HEK293 (cell line): ENCODE results near the gene SPOCK3.

Experiments
- CTCF ChIA-PET: fragments of 350-600 bp; formaldehyde crosslinking; extraction: SDS; loops from one replicate; lab custom pipeline; 2021; ENCODE audit warnings: antibody characterized with exemption; lab: Yijun Ruan, JAX
- POLR2A ChIA-PET: fragments of 300-600 bp; formaldehyde crosslinking; extraction: SDS; loops from one replicate; lab custom pipeline; 2020; ENCODE audit warnings: antibody characterized with exemption, inconsistent platforms; lab: Yijun Ruan, JAX
- H3K27ac ChIP-seq: fragments of 200-500 bp; sonication (Bioruptor generic); 2 replicates; pipeline ENCODE4 v1.5.1; 2014; ENCODE audit warnings: low read depth, low read length, control low read depth, inconsistent platforms; ENCODE audit errors: extremely low read depth
- H3K36me3 ChIP-seq, 2 experiments: fragments of 200-500 bp in 1 of 2; sonication (Bioruptor generic) in 1 of 2; 1 replicate in 1 of 2; 2 replicates in 1 of 2; pipeline ENCODE4 v1.5.1; 2014 to 2017; ENCODE audit warnings: inconsistent platforms in 2 of 2, low read length in 2 of 2; ENCODE audit not compliant: control insufficient read depth in 2 of 2, insufficient read depth in 1 of 2
- H3K4me1 ChIP-seq: fragments of 200-500 bp; sonication (Bioruptor generic); 2 replicates; pipeline ENCODE4 v1.5.1; 2014; ENCODE audit warnings: mild to moderate bottlenecking, low read length, inconsistent platforms; ENCODE audit not compliant: control insufficient read depth, insufficient read depth
- H3K4me3 ChIP-seq: 2 replicates; pipeline ENCODE4 v1.5.1; 2011; ENCODE audit warnings: low read depth, mild to moderate bottlenecking, control low read depth, low read length, moderate library complexity
- H3K9me3 ChIP-seq: fragments of 200-500 bp; sonication (Bioruptor generic); 2 replicates; pipeline ENCODE4 v1.5.1; 2014; ENCODE audit warnings: low read depth, low read length, inconsistent platforms; ENCODE audit not compliant: control insufficient read depth, insufficient read depth
- CTCF ChIP-seq: fragments of 450-650 bp; formaldehyde crosslinking; IDR thresholded peaks from 2 replicates; pipeline ENCODE4 v1.5.1; 2016; ENCODE audit warnings: missing biosample characterization, missing genetic modification characterization
- KLF7 ChIP-seq: fragments of 450-650 bp; formaldehyde crosslinking; IDR thresholded peaks from 2 replicates; pipeline ENCODE4 v1.5.1; 2016; ENCODE audit warnings: missing biosample characterization, missing genetic modification characterization, borderline replicate concordance
- PBX3 ChIP-seq: sonication (generic); formaldehyde crosslinking; IDR thresholded peaks from 2 replicates; pipeline ENCODE4 v1.8.1; 2022; ENCODE audit warnings: mild to moderate bottlenecking, moderate library complexity, missing genetic modification reagents
- SETDB1 ChIP-seq: IDR thresholded peaks from one replicate; pipeline ENCODE4 v1.6.1; 2017; ENCODE audit warnings: mild to moderate bottlenecking, low read length, moderate library complexity, mixed read lengths; ENCODE audit not compliant: insufficient read length
- ZBTB8A ChIP-seq: fragments of 450-650 bp; formaldehyde crosslinking; IDR thresholded peaks from 2 replicates; pipeline ENCODE4 v1.5.1; 2016; ENCODE audit warnings: missing biosample characterization, missing genetic modification characterization
- ZNF23 ChIP-seq: fragments of 450-650 bp; formaldehyde crosslinking; IDR thresholded peaks from 2 replicates; pipeline ENCODE4 v1.5.1; 2016; ENCODE audit warnings: missing biosample characterization, missing genetic modification characterization, borderline replicate concordance
- ZNF239 ChIP-seq: fragments of 450-650 bp; formaldehyde crosslinking; IDR thresholded peaks from 2 replicates; pipeline ENCODE4 v1.5.1; 2016; ENCODE audit warnings: missing biosample characterization, missing genetic modification characterization
- ZNF24 ChIP-seq: fragments of 450-650 bp; formaldehyde crosslinking; IDR thresholded peaks from 2 replicates; pipeline ENCODE4 v1.5.1; 2016; ENCODE audit warnings: missing biosample characterization, missing genetic modification characterization
- ZNF274 ChIP-seq, 2 experiments: fragments of 200-500 bp in 1 of 2; fragments of 450-650 bp in 1 of 2; sonication (Bioruptor generic) in 1 of 2; formaldehyde crosslinking in 1 of 2; IDR thresholded peaks; 2 replicates each; pipeline versions ENCODE4 v1.5.1 to v1.6.1; 2014 to 2016; ENCODE audit warnings: borderline replicate concordance in 1 of 2, inconsistent platforms in 1 of 2, low read length in 1 of 2, missing biosample characterization in 1 of 2, missing genetic modification characterization in 1 of 2
- ZNF292 ChIP-seq: fragments of 450-650 bp; formaldehyde crosslinking; IDR thresholded peaks from 2 replicates; pipeline ENCODE4 v1.5.1; 2016; ENCODE audit warnings: low read depth, missing biosample characterization, missing genetic modification characterization, borderline replicate concordance
- ZNF335 ChIP-seq: fragments of 450-650 bp; formaldehyde crosslinking; conservative IDR thresholded peaks from 2 replicates; pipeline ENCODE4 v1.5.1; 2016; ENCODE audit warnings: missing biosample characterization, missing genetic modification characterization
- ZNF341 ChIP-seq: fragments of 450-650 bp; formaldehyde crosslinking; IDR thresholded peaks from 2 replicates; pipeline ENCODE4; 2016; ENCODE audit warnings: low read depth, missing biosample characterization, missing genetic modification characterization
- ZNF362 ChIP-seq: fragments of 450-650 bp; formaldehyde crosslinking; IDR thresholded peaks from 2 replicates; pipeline ENCODE4 v1.5.1; 2016; ENCODE audit warnings: missing biosample characterization, missing genetic modification characterization
- ZNF37A ChIP-seq: fragments of 450-650 bp; IDR thresholded peaks from 2 replicates; pipeline ENCODE4 v1.5.1; 2018; ENCODE audit warnings: missing biosample characterization, missing genetic modification characterization
- ZNF426 ChIP-seq: fragments of 450-650 bp; formaldehyde crosslinking; IDR thresholded peaks from 2 replicates; pipeline ENCODE4 v1.5.1; 2017; ENCODE audit warnings: missing biosample characterization, missing genetic modification characterization, mild to moderate bottlenecking, inconsistent platforms, moderate library complexity
- ZNF514 ChIP-seq: fragments of 450-650 bp; formaldehyde crosslinking; IDR thresholded peaks from 2 replicates; pipeline ENCODE4 v1.5.1; 2016; ENCODE audit warnings: missing biosample characterization, missing genetic modification characterization
- ZNF585B ChIP-seq: fragments of 450-650 bp; formaldehyde crosslinking; IDR thresholded peaks from 2 replicates; pipeline ENCODE4 v1.5.1; 2016; ENCODE audit warnings: missing biosample characterization, missing genetic modification characterization
- ZNF600 ChIP-seq: fragments of 450-650 bp; formaldehyde crosslinking; IDR thresholded peaks from 2 replicates; pipeline ENCODE4 v1.5.1; 2016; ENCODE audit warnings: missing biosample characterization, missing genetic modification characterization
- ZNF654 ChIP-seq: fragments of 450-650 bp; formaldehyde crosslinking; IDR thresholded peaks from 2 replicates; pipeline ENCODE4 v1.5.1; 2016; ENCODE audit warnings: low read depth, missing biosample characterization, missing genetic modification characterization
- ZNF658 ChIP-seq: fragments of 450-650 bp; formaldehyde crosslinking; IDR thresholded peaks from 2 replicates; pipeline ENCODE4; 2016; ENCODE audit warnings: missing biosample characterization, missing genetic modification characterization
- ZNF76 ChIP-seq: fragments of 450-650 bp; formaldehyde crosslinking; IDR thresholded peaks from 2 replicates; pipeline ENCODE4; 2016; ENCODE audit warnings: low read depth, missing biosample characterization, missing genetic modification characterization, borderline replicate concordance
- ZNF785 ChIP-seq: fragments of 450-650 bp; formaldehyde crosslinking; IDR thresholded peaks from 2 replicates; pipeline ENCODE4 v1.5.1; 2016; ENCODE audit warnings: missing biosample characterization, missing genetic modification characterization
- ZNF830 ChIP-seq: fragments of 450-650 bp; IDR thresholded peaks from 2 replicates; pipeline ENCODE4 v1.5.0; 2018; ENCODE audit warnings: missing biosample characterization, missing genetic modification characterization, low read depth, mild to moderate bottlenecking, moderate library complexity
- ZNF837 ChIP-seq: fragments of 450-650 bp; formaldehyde crosslinking; IDR thresholded peaks from 2 replicates; pipeline ENCODE4 v1.5.1; 2016; ENCODE audit warnings: missing biosample characterization, missing genetic modification characterization
- ZSCAN16 ChIP-seq: fragments of 450-650 bp; formaldehyde crosslinking; IDR thresholded peaks from 2 replicates; pipeline ENCODE4 v1.5.1; 2016; ENCODE audit warnings: missing biosample characterization, missing genetic modification characterization
- TF ChIP-seq, protein P1 (sequence below): fragments of 450-650 bp; formaldehyde crosslinking; conservative IDR thresholded peaks from 2 replicates; pipeline ENCODE4 v1.5.1; 2016; ENCODE audit warnings: low read depth, missing biosample characterization, missing genetic modification characterization
- TF ChIP-seq, protein P2 (sequence below): fragments of 450-650 bp; formaldehyde crosslinking; IDR thresholded peaks from 2 replicates; pipeline ENCODE4 v1.5.1; 2017; ENCODE audit warnings: missing biosample characterization, missing genetic modification characterization
- TF ChIP-seq, protein P3 (sequence below): fragments of 450-650 bp; formaldehyde crosslinking; IDR thresholded peaks from 2 replicates; pipeline ENCODE4 v1.5.1; 2016; ENCODE audit warnings: missing biosample characterization, missing genetic modification characterization

Gene SPOCK3

GRCh38 chr4:167114416-167114971, 119.8 kb downstream of the SPOCK3 start:
- H3K9me3 ChIP-seq = no peaks in the 10 kb centered on the region
- no peaks in the 10 kb centered on the region for H3K36me3 ChIP-seq
- H3K27ac ChIP-seq = no peak overlapping the region
- ChIA-PET CTCF (no interaction called here), POLR2A (no interaction called here)
- H3K4me1 ChIP-seq = no peaks in the 10 kb centered on the region
- H3K4me3 ChIP-seq = no peak overlapping the region
- TF ChIP-seq, protein P1, sequence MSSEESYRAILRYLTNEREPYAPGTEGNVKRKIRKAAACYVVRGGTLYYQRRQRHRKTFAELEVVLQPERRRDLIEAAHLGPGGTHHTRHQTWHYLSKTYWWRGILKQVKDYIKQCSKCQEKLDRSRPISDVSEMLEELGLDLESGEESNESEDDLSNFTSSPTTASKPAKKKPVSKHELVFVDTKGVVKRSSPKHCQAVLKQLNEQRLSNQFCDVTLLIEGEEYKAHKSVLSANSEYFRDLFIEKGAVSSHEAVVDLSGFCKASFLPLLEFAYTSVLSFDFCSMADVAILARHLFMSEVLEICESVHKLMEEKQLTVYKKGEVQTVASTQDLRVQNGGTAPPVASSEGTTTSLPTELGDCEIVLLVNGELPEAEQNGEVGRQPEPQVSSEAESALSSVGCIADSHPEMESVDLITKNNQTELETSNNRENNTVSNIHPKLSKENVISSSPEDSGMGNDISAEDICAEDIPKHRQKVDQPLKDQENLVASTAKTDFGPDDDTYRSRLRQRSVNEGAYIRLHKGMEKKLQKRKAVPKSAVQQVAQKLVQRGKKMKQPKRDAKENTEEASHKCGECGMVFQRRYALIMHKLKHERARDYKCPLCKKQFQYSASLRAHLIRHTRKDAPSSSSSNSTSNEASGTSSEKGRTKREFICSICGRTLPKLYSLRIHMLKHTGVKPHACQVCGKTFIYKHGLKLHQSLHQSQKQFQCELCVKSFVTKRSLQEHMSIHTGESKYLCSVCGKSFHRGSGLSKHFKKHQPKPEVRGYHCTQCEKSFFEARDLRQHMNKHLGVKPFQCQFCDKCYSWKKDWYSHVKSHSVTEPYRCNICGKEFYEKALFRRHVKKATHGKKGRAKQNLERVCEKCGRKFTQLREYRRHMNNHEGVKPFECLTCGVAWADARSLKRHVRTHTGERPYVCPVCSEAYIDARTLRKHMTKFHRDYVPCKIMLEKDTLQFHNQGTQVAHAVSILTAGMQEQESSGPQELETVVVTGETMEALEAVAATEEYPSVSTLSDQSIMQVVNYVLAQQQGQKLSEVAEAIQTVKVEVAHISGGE (tag by site-specific recombination) = no peak
- TF ChIP-seq ZNF654 (tag by site-specific recombination) (no peak), ZNF24 (tag by site-specific recombination) (no peak), PBX3 (CRISPR knock-in tag) (no peak), ZNF426 (no peak), ZNF514 (tag by site-specific recombination) (no peak), KLF7 (tag by site-specific recombination) (no peak), ZNF362 (no peak), ZBTB8A (tag by site-specific recombination) (no peak), ZNF341 (tag by site-specific recombination) (no peak), ZNF830 (tag by site-specific recombination) (no peak), ZNF274 (IDR thresholded peaks at IDR 0.05; ENCODE audit: low read length) (no peak), ZNF274 (tag by site-specific recombination; IDR thresholded peaks at IDR 0.05; ENCODE audit: borderline replicate concordance) (no peak), ZNF76 (tag by site-specific recombination) (no peak), ZNF837 (tag by site-specific recombination) (no peak), ZNF785 (tag by site-specific recombination) (no peak), ZNF600 (tag by site-specific recombination) (no peak), SETDB1 (no peak), ZNF37A (tag by site-specific recombination) (no peak)
- TF ChIP-seq, protein P2, sequence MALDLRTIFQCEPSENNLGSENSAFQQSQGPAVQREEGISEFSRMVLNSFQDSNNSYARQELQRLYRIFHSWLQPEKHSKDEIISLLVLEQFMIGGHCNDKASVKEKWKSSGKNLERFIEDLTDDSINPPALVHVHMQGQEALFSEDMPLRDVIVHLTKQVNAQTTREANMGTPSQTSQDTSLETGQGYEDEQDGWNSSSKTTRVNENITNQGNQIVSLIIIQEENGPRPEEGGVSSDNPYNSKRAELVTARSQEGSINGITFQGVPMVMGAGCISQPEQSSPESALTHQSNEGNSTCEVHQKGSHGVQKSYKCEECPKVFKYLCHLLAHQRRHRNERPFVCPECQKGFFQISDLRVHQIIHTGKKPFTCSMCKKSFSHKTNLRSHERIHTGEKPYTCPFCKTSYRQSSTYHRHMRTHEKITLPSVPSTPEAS (tag by site-specific recombination) = no peak

- Histone ChIP-seq H3K4me1 (no peaks in the 10 kb centered on the region), H3K36me3 (no peaks in the 10 kb centered on the region), H3K4me3 (no peak overlapping the region), H3K27ac (no peak overlapping the region), H3K9me3 (no peaks in the 10 kb centered on the region)
- POLR2A ChIA-PET = no interaction called here
- CTCF ChIA-PET = no interaction called here
- TF ChIP-seq ZNF658 (tag by site-specific recombination) = no peak
- TF ChIP-seq, protein P3, sequence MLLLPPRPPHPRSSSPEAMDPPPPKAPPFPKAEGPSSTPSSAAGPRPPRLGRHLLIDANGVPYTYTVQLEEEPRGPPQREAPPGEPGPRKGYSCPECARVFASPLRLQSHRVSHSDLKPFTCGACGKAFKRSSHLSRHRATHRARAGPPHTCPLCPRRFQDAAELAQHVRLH (tag by site-specific recombination) = no peak
- TF ChIP-seq ZNF585B (tag by site-specific recombination) = no peak
- no peak for TF ChIP-seq ZNF23 (tag by site-specific recombination)
- TF ChIP-seq ZNF239 (tag by site-specific recombination) = no peak
- TF ChIP-seq CTCF (tag by site-specific recombination) = no peak
- no peak for TF ChIP-seq ZNF292 (tag by site-specific recombination)
- TF ChIP-seq ZNF335 (tag by site-specific recombination) = no peak
- TF ChIP-seq ZSCAN16 (tag by site-specific recombination) = no peak
Observed at GRCh38 chr4:167111622-167112021, 122.7 kb downstream of the SPOCK3 start.
